ENCODE measurements around the gene PTPRM. TPM values are rescaled to one million over a fixed set of nuclear protein-coding genes. Genes with fewer than 3 reads are reported as not detected.

The PTPRM gene
- total and polyA plus RNA-seq, 2 of the 4 experiments (the other 2 are of a cell fraction): 28.3 to 51.2 TPM

GRCh38 chr18:8385400-8385799 lies 818.3 kb downstream of the PTPRM start:
- ATAC-seq (ENCODE audit: low read depth) (no peak), DNase-seq (no peak)
- no peak overlapping the region for H4K5ac ChIP-seq (ENCODE audit: low read depth, low read length)
- intact Hi-C loops (cut with micrococcal nuclease) (loop anchor here (5.0 kb wide), 1 partner anchor 598 kb away; no protein-coding TSS in a partner anchor), dilution Hi-C loops (cut with HindIII; ENCODE audit: low sequenced_read_pairs, unreplicated experiment) (no loop called here), in situ Hi-C loops (cut with MboI; ENCODE audit: low sequenced_read_pairs) (loop anchor here (25.0 kb wide), 1 partner anchor 598 kb away; no protein-coding TSS in a partner anchor)
- POLR2A ChIA-PET (ENCODE audit: unreplicated experiment): no interaction called here
- no peak overlapping the region for H3K4me2 ChIP-seq (ENCODE audit: low read depth, low read length)
- H3K9me3 ChIP-seq (ENCODE audit: control insufficient read depth, insufficient read depth, low read length): no peaks in the 10 kb centered on the region
- H3K56ac ChIP-seq (ENCODE audit: extremely low read depth, insufficient read depth, low read length): no peak overlapping the region
- H3K4me3 ChIP-seq (ENCODE audit: insufficient read depth, low read depth, low read length): no peak overlapping the region
- no peak overlapping the region for H2BK5ac ChIP-seq (ENCODE audit: low read depth, low read length, poor library complexity, severe bottlenecking)
- no peak overlapping the region for H4K91ac ChIP-seq (ENCODE audit: insufficient read depth, low read depth, low read length)
- H3K27me3 ChIP-seq (ENCODE audit: control insufficient read depth, insufficient read depth, low read length): no peaks in the 10 kb centered on the region
- no peak overlapping the region for H3K4ac ChIP-seq (ENCODE audit: low read depth, low read length)
- no peak overlapping the region for H3K9ac ChIP-seq (ENCODE audit: low read depth, low read length)
- H2BK120ac ChIP-seq (ENCODE audit: low read depth, low read length): no peak overlapping the region
- no peak overlapping the region for H2BK15ac ChIP-seq (ENCODE audit: low read depth, low read length)
- 100% methylated on average over 3 of the region's 4 CpGs; no CpG with 5 or more reads in 1 of the 2 experiments for WGBS, 2 experiments (ENCODE audit: extremely low coverage in 2 of 2, insufficient read length in 1 of 2)
- no TSS peak for BruUV-seq (replicated peaks)
- CTCF ChIA-PET: no interaction called here
- H3K79me1 ChIP-seq (ENCODE audit: low read depth in 1 of 2, low read length in 2 of 2): no peaks in the 10 kb centered on the region
- no peak overlapping the region for H3K23ac ChIP-seq (ENCODE audit: low read depth, low read length)
- no peak overlapping the region for H2BK20ac ChIP-seq (ENCODE audit: low read depth, low read length)
- no peak overlapping the region for H3K27ac ChIP-seq (ENCODE audit: insufficient read depth, low read length)
- no peak overlapping the region for H4K8ac ChIP-seq (ENCODE audit: low read depth in 2 of 2, low read length in 2 of 2)
- no peak overlapping the region for H2AK5ac ChIP-seq (ENCODE audit: low read depth, low read length)
- no peak overlapping the region for H3K14ac ChIP-seq (replicated peaks; ENCODE audit: low read depth, low read length)
- peaks cover 5% of the 10 kb centered on the region for H3K4me1 ChIP-seq (ENCODE audit: control insufficient read depth, insufficient read depth, low read length)
- H2AK9ac ChIP-seq (replicated peaks; ENCODE audit: low read depth, low read length, poor library complexity): no peak overlapping the region
- TF ChIP-seq MAZ (IDR thresholded peaks at IDR 0.05; ENCODE audit: borderline replicate concordance, low read depth, low read length): no peak
- no peak for TF ChIP-seq NFE2L2 (IDR thresholded peaks at IDR 0.05; ENCODE audit: low read depth, low read length)
- TF ChIP-seq BHLHE40 (IDR thresholded peaks at IDR 0.05; ENCODE audit: low read depth, low read length): no peak
- no peak for TF ChIP-seq ELK1 (IDR thresholded peaks at IDR 0.05; ENCODE audit: borderline replicate concordance, low read depth, low read length)
- TF ChIP-seq CEBPB (IDR thresholded peaks at IDR 0.05; ENCODE audit: low read depth, low read length): no peak
- TF ChIP-seq MAFK (IDR thresholded peaks at IDR 0.05; ENCODE audit: low read depth, low read length): no peak
- TF ChIP-seq SMC3 (IDR thresholded peaks at IDR 0.05; ENCODE audit: low read depth, low read length): no peak
- no peak for TF ChIP-seq POLR2A (IDR thresholded peaks at IDR 0.05; ENCODE audit: low read depth, low read length)
- no peak for TF ChIP-seq RAD21 (IDR thresholded peaks at IDR 0.05; ENCODE audit: low read length)
- TF ChIP-seq MXI1 (IDR thresholded peaks at IDR 0.05; ENCODE audit: borderline replicate concordance, low read depth, low read length): no peak
- TF ChIP-seq RCOR1 (IDR thresholded peaks at IDR 0.05; ENCODE audit: insufficient replicate concordance, low read length): no peak
- TF ChIP-seq USF2 (IDR thresholded peaks at IDR 0.05; ENCODE audit: low read depth, low read length): no peak
- TF ChIP-seq CHD1 (IDR thresholded peaks at IDR 0.05; ENCODE audit: low read depth, low read length): no peak
- no peak for TF ChIP-seq FOS (IDR thresholded peaks at IDR 0.05; ENCODE audit: low read depth, low read length)
- no peak for TF ChIP-seq RFX5 (IDR thresholded peaks at IDR 0.05; ENCODE audit: low read depth, low read length)
- TF ChIP-seq CTCF (conservative IDR thresholded peaks at IDR 0.05; ENCODE audit: low read depth, low read length): no peak
- H2AFZ ChIP-seq (replicated peaks; ENCODE audit: low read length, poor library complexity): no peak overlapping the region
- 0 out of 2 replicates have a peak, but pooled peaks cover 4% of the 10 kb centered on the region for H3K9me1 ChIP-seq (ENCODE audit: insufficient read depth, low read length)
- peaks cover 31% of the 10 kb centered on the region for H3K36me3 ChIP-seq (ENCODE audit: control insufficient read depth, insufficient read depth, low read length)
- no peaks in the 10 kb centered on the region for H4K20me1 ChIP-seq (ENCODE audit: insufficient read depth, low read length)
- no peak overlapping the region for H3K18ac ChIP-seq (ENCODE audit: low read depth, low read length)
